A172 (cell line): Measurements from ENCODE around the gene TLR6. TPM values are rescaled to one million over a fixed set of nuclear protein-coding genes. Genes with fewer than 3 reads are reported as not detected.
"Not testable (repeated sequence)": the region's sequence is repeated elsewhere in the genome, so short reads cannot be mapped to it uniquely, and the experiment has no call there.

Source experiments
- DNase-seq: peaks from one replicate; pipeline ENCODE4 v3.0.0-alpha.2; 2015; ENCODE audit warnings: low spot score
- total RNA-seq: library from RNA; depleted of rRNA; stranded (reverse); fragments of >200 nt; shearing (Covaris generic); gene quantifications from 2 replicates; pipeline ENCODE4 v1.2.3, GENCODE V29; 2014

TLR6 gene
- total RNA-seq, 1 experiment from 2014 or later, result 11.0 TPM

GRCh38 chr4:38822748-38823303 lies 33.8 kb downstream of the TLR6 start:
- no peak for DNase-seq

GRCh38 chr4:38821739-38822138 lies 34.9 kb downstream of the TLR6 start:
- peak; percentile 14 for DNase-seq

- DNase-seq, result no peak
Measured at GRCh38 chr4:38820329-38821061, 36.1 kb downstream of the TLR6 start.

- peak; percentile 73 for DNase-seq
Measured at GRCh38 chr4:38819569-38819968, 37.0 kb downstream of the TLR6 start.

- no peak for DNase-seq
Measured at GRCh38 chr4:38818441-38818976, 38.1 kb downstream of the TLR6 start.

GRCh38 chr4:38815885-38816782 lies 40.5 kb downstream of the TLR6 start:
- DNase-seq, result peak; percentile 8

GRCh38 chr4:38814386-38814785 lies 42.2 kb downstream of the TLR6 start:
- DNase-seq, result no peak

- DNase-seq, result no peak
Measured at GRCh38 chr4:38811297-38811696, 45.3 kb downstream of the TLR6 start.

GRCh38 chr4:38807462-38807861 lies 49.2 kb downstream of the TLR6 start:
- DNase-seq, result not testable (repeated sequence)

GRCh38 chr4:38806251-38806650 lies 50.4 kb downstream of the TLR6 start:
- DNase-seq, result not testable (repeated sequence)

GRCh38 chr4:38805530-38806145 lies 51.0 kb downstream of the TLR6 start:
- peak; percentile 41 for DNase-seq

- peak; percentile 40 for DNase-seq
Measured at GRCh38 chr4:38804654-38805295, 51.8 kb downstream of the TLR6 start, which contains the start of gene TLR1. TLR1 (minus strand) TSS chr4:38804791; CDS start chr4:38798831, 5,960 bp downstream.

GRCh38 chr4:38803833-38804653 lies 52.6 kb downstream of the TLR6 start:
- no peak for DNase-seq

- DNase-seq, result no peak
Measured at GRCh38 chr4:38802561-38803355, 53.9 kb downstream of the TLR6 start.

GRCh38 chr4:38800961-38801450 lies 55.6 kb downstream of the TLR6 start:
- DNase-seq, result no peak

- no peak for DNase-seq
Measured at GRCh38 chr4:38800366-38800765, 56.3 kb downstream of the TLR6 start.

GRCh38 chr4:38795087-38795486 lies 61.5 kb downstream of the TLR6 start:
- no peak for DNase-seq

- DNase-seq, result no peak
Measured at GRCh38 chr4:38794051-38794450, 62.6 kb downstream of the TLR6 start.

- no peak for DNase-seq
Measured at GRCh38 chr4:38791010-38791409, 65.6 kb downstream of the TLR6 start.
